Endothelial cell of umbilical vein (primary cell): ENCODE measurements around the gene MGAT1. TPM values are rescaled to one million over a fixed set of nuclear protein-coding genes. Genes with fewer than 3 reads are reported as not detected.

Experiments
- BruUV-seq: library from RNA; stranded (reverse); fragments of 400-500 nt; replicated peaks from 2 replicates; lab custom pipeline; 2021; lab: Mats Ljungman, UMichigan
- CTCF ChIA-PET: fragments of 300-600, 350-600 bp; sonication (Branson Sonifier 250); formaldehyde crosslinking; loops from one replicate; lab custom pipeline; 2021; ENCODE audit warnings: antibody characterized with exemption, inconsistent platforms; lab: Charles Lee
- POLR2A ChIA-PET: fragments of 300-600, 350-600 bp; sonication (Branson Sonifier 250); formaldehyde crosslinking; loops from one replicate; lab custom pipeline; 2021; ENCODE audit warnings: antibody characterized with exemption, inconsistent platforms; lab: Charles Lee
- DNase-seq: peaks from one replicate; pipeline ENCODE4 v3.0.0-alpha.2; 2011; ENCODE audit warnings: low read depth, low spot score
- FAIRE-seq: peaks from 2 replicates; lab custom pipeline; 2011; peaks lifted over from hg19 to GRCh38; lab: Jason Lieb, UNC
- H2AFZ ChIP-seq: 2 replicates; pipeline ENCODE4 v1.6.0; 2012; ENCODE audit warnings: low read depth, low read length, control low read depth, inconsistent platforms
- H3K27ac ChIP-seq: 2 replicates; pipeline ENCODE4 v1.5.1; 2011; ENCODE audit warnings: low read depth, mild to moderate bottlenecking, control low read depth, low read length, moderate library complexity; ENCODE audit not compliant: insufficient read depth
- H3K27me3 ChIP-seq, 2 experiments: 2 replicates each; pipeline versions ENCODE4 v1.6.0 to v1.6.1; 2011; ENCODE audit warnings: low read length in 2 of 2, mixed read lengths in 1 of 2; ENCODE audit not compliant: control insufficient read depth in 2 of 2, insufficient read depth in 2 of 2
- H3K36me3 ChIP-seq, 2 experiments: 2 replicates in 1 of 2; 3 replicates in 1 of 2; pipeline ENCODE4 v1.5.1; 2011; ENCODE audit warnings: low read length in 2 of 2, mild to moderate bottlenecking in 1 of 2, moderate library complexity in 1 of 2; ENCODE audit not compliant: control insufficient read depth in 2 of 2, insufficient read depth in 2 of 2; ENCODE audit errors: extremely low read depth in 1 of 2
- H3K4me1 ChIP-seq: 3 replicates; pipeline ENCODE4 v1.5.1; 2011; ENCODE audit warnings: mild to moderate bottlenecking, low read length; ENCODE audit not compliant: control insufficient read depth, insufficient read depth; ENCODE audit errors: extremely low read depth
- H3K4me2 ChIP-seq: 2 replicates; pipeline ENCODE4 v1.6.1; 2011; ENCODE audit warnings: low read length, control low read depth, mixed read lengths; ENCODE audit not compliant: insufficient read depth
- H3K4me3 ChIP-seq, 3 experiments: fragments of 200-600 bp in 1 of 3; sonication (generic), shearing (Covaris generic) in 1 of 3; replicated peaks in 1 of 3; 2 replicates each; pipeline ENCODE4 v1.5.1; 2011 to 2016; ENCODE audit warnings: control low read depth in 3 of 3, low read length in 3 of 3, mild to moderate bottlenecking in 2 of 3, inconsistent platforms in 1 of 3, low read depth in 1 of 3, moderate library complexity in 1 of 3; ENCODE audit not compliant: insufficient read depth in 1 of 3
- H3K79me2 ChIP-seq: 2 replicates; pipeline ENCODE4 v1.6.0; 2012; ENCODE audit warnings: low read length, inconsistent platforms; ENCODE audit not compliant: control insufficient read depth, insufficient read depth
- H3K9ac ChIP-seq: replicated peaks from 2 replicates; pipeline ENCODE3; 2011; ENCODE audit warnings: low read length, control low read depth; ENCODE audit not compliant: insufficient read depth; ENCODE audit errors: extremely low read depth
- H3K9me1 ChIP-seq: replicated peaks from 3 replicates; pipeline ENCODE4 v1.6.0; 2011; ENCODE audit warnings: mild to moderate bottlenecking, low read length; ENCODE audit not compliant: control insufficient read depth, insufficient read depth; ENCODE audit errors: extremely low read depth
- H3K9me3 ChIP-seq: replicated peaks from 2 replicates; pipeline ENCODE4 v1.5.1; 2012; ENCODE audit warnings: low read length, inconsistent platforms; ENCODE audit not compliant: control insufficient read depth, insufficient read depth
- H4K20me1 ChIP-seq: replicated peaks from 2 replicates; pipeline ENCODE3; 2011; ENCODE audit warnings: mild to moderate bottlenecking, low read length; ENCODE audit not compliant: control insufficient read depth, insufficient read depth; ENCODE audit errors: extremely low read depth
- CTCF ChIP-seq, 2 donors: IDR thresholded peaks; 1 replicate in 1 of 2; 2 replicates in 1 of 2; pipeline ENCODE4 v1.5.1; 2011; ENCODE audit warnings: low read length in 2 of 2, mild to moderate bottlenecking in 2 of 2, moderate library complexity in 2 of 2, control low read depth in 1 of 2, inconsistent platforms in 1 of 2, low read depth in 1 of 2; ENCODE audit not compliant: insufficient read depth in 1 of 2; ENCODE audit errors: extremely low read depth in 1 of 2
- EZH2 ChIP-seq: IDR thresholded peaks from 2 replicates; pipeline ENCODE4 v1.6.1; 2012; ENCODE audit warnings: borderline replicate concordance, low read depth, mild to moderate bottlenecking, moderate library complexity, low read length, inconsistent platforms; ENCODE audit not compliant: severe bottlenecking
- FOS ChIP-seq: IDR thresholded peaks from 2 replicates; pipeline ENCODE4 v1.6.1; 2011; ENCODE audit warnings: mild to moderate bottlenecking, low read length, moderate library complexity, borderline replicate concordance; ENCODE audit not compliant: insufficient read depth
- GATA2 ChIP-seq: IDR thresholded peaks from 2 replicates; pipeline ENCODE4 v1.7.0; 2011; ENCODE audit warnings: low read depth, mild to moderate bottlenecking, moderate library complexity, mixed read lengths, low read length; ENCODE audit not compliant: insufficient read length, insufficient read depth
- JUN ChIP-seq: IDR thresholded peaks from 2 replicates; pipeline ENCODE4 v1.6.1; 2011; ENCODE audit warnings: borderline replicate concordance, low read depth; ENCODE audit not compliant: insufficient read length, insufficient read depth
- MAX ChIP-seq: IDR thresholded peaks from 2 replicates; pipeline ENCODE4 v1.6.1; 2011; ENCODE audit not compliant: insufficient read depth, insufficient read length
- MYC ChIP-seq: IDR thresholded peaks from one replicate; pipeline ENCODE4 v1.6.1; 2011; ENCODE audit warnings: mild to moderate bottlenecking, low read depth, low read length
- POLR2A ChIP-seq: IDR thresholded peaks from 2 replicates; pipeline ENCODE4 v1.6.1; 2012; ENCODE audit warnings: low read depth, mild to moderate bottlenecking, control low read depth, low read length
- POLR2AphosphoS5 ChIP-seq: IDR thresholded peaks from 2 replicates; pipeline ENCODE4 v1.6.1; 2012; ENCODE audit warnings: low read depth, mild to moderate bottlenecking, control low read depth, low read length, moderate library complexity; ENCODE audit not compliant: insufficient read depth
- dilution Hi-C: fragments of 300-500 bp; cut with MboI; formaldehyde crosslinking; loops from one replicate; pipeline ENCODE4 v1.15.0; 2019; ENCODE audit warnings: low sequenced_read_pairs; ENCODE audit not compliant: extremely low pct_ligation_motif_present
- intact Hi-C: fragments of 100-400 bp; cut with micrococcal nuclease; formaldehyde crosslinking; loops from one replicate; pipeline ENCODE4 v1.10.0; 2022
- polyA plus RNA-seq, 4 experiments: library from polyadenylated mRNA; depleted of rRNA in 3 of 4; stranded (reverse) in 3 of 4; unstranded in 1 of 4; fragments of >200 nt; gene quantifications; 2 replicates each; pipeline versions ENCODE4 v1.2.1 to v1.2.3, GENCODE V29; 2011 to 2012; ENCODE audit warnings: missing spikeins in 1 of 4
- total RNA-seq: library from RNA; stranded (reverse); gene quantifications from 2 replicates; pipeline ENCODE4 v1.2.3, GENCODE V29; 2021

Gene MGAT1
- total and polyA plus RNA-seq, 2 donors (not counting 3 experiments of a cell fraction or from before 2014, with no cell fraction given), result 123 to 126 TPM

DNA sequence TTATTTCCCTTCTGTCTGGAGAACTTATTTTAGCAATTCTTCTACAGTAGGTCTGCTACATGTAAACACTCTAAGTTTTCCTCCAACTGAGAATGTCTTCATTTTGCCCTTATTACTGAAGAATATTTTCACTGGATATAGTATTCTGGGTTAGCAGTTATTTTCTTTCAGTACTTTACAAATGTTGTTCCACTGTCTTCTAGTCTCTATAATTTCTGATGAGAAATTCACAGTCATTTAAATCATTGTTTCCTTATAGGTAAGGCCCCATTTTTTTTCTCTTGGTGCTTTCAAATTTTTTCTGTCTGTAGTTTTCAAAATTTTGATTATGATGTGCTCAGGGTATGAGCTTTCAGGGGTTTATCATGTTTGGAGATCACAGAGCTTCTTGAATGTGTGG, 30.8 kb downstream of the MGAT1 start:
- ChIA-PET CTCF (no interaction called here), POLR2A (no interaction called here)
- DNase-seq (no peak), FAIRE-seq (no peak)
- H3K4me3 ChIP-seq, result no peak overlapping the region
- no peaks in the 10 kb centered on the region for H3K27me3 ChIP-seq
- no peak overlapping the region for H3K4me2 ChIP-seq
- no peaks in the 10 kb centered on the region for H3K4me1 ChIP-seq
- no peaks in the 10 kb centered on the region for H3K9me3 ChIP-seq
- H2AFZ ChIP-seq, result no peak overlapping the region
- no peaks in the 10 kb centered on the region for H4K20me1 ChIP-seq
- no peaks in the 10 kb centered on the region for H3K9me1 ChIP-seq
- dilution Hi-C loops (no loop called here), intact Hi-C loops (no loop called here)
- H3K27ac ChIP-seq, result no peak overlapping the region
- no peaks in the 10 kb centered on the region for H3K36me3 ChIP-seq
- no peak overlapping the region for H3K9ac ChIP-seq
- BruUV-seq, result no TSS peak
- TF ChIP-seq MYC (no peak), EZH2 (no peak), MAX (no peak), POLR2A (no peak), FOS (no peak), JUN (no peak), CTCF (IDR thresholded peaks at IDR 0.05; ENCODE audit: extremely low read depth in 1 of 2, insufficient read depth in 1 of 2, low read depth in 1 of 2, low read length in 2 of 2) (no peak), GATA2 (no peak), POLR2AphosphoS5 (no peak)
- no peaks in the 10 kb centered on the region for H3K79me2 ChIP-seq
